Testis (tissue), 2 donors: ENCODE measurements around the gene TEAD2.

Source experiments
- POLR2A ChIP-seq: fragments of 450-650 bp; IDR thresholded peaks from one replicate; pipeline ENCODE4 v1.6.1; 2017; ENCODE audit warnings: antibody characterized with exemption, mild to moderate bottlenecking, moderate library complexity
- TF ChIP-seq, protein P1 (sequence below), 3 experiments: fragments of 450-650 bp in 2 of 3; fragments of 200-600 bp in 1 of 3; sonication (generic) in 1 of 3; IDR thresholded peaks; one replicate each; pipeline ENCODE4 v1.5.1; 2016 to 2019; ENCODE audit warnings: antibody characterized with exemption in 3 of 3, mild to moderate bottlenecking in 2 of 3, moderate library complexity in 1 of 3

- TF ChIP-seq, protein P1, sequence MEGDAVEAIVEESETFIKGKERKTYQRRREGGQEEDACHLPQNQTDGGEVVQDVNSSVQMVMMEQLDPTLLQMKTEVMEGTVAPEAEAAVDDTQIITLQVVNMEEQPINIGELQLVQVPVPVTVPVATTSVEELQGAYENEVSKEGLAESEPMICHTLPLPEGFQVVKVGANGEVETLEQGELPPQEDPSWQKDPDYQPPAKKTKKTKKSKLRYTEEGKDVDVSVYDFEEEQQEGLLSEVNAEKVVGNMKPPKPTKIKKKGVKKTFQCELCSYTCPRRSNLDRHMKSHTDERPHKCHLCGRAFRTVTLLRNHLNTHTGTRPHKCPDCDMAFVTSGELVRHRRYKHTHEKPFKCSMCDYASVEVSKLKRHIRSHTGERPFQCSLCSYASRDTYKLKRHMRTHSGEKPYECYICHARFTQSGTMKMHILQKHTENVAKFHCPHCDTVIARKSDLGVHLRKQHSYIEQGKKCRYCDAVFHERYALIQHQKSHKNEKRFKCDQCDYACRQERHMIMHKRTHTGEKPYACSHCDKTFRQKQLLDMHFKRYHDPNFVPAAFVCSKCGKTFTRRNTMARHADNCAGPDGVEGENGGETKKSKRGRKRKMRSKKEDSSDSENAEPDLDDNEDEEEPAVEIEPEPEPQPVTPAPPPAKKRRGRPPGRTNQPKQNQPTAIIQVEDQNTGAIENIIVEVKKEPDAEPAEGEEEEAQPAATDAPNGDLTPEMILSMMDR (IDR thresholded peaks at IDR 0.05): no peak
- no peak for TF ChIP-seq POLR2A
Measured at GRCh38 chr19:49400029-49400428, 37.8 kb upstream of the TEAD2 start.
